A549 (cell line): Measurements from ENCODE around the gene KCNIP2. TPM values are rescaled to one million over a fixed set of nuclear protein-coding genes. Genes with fewer than 3 reads are reported as not detected.

Experiments used
- ATAC-seq, 2 experiments: fragments of 200-7000 bp in 1 of 2; fragments of >200 bp in 1 of 2; cut with Nextera tagmentation in 1 of 2; cut with Tn5 transposase in 1 of 2; 3 replicates each; pipeline versions ENCODE4 v1.8.0 to v1.9.1; 2018 to 2020; ENCODE audit warnings: mild to moderate bottlenecking in 1 of 2, moderate library complexity in 1 of 2
- CTCF ChIA-PET: fragments of 300-600 bp; sonication (Branson Sonifier 250); formaldehyde crosslinking; extraction: SDS; loops from one replicate; lab custom pipeline; 2021; ENCODE audit warnings: antibody characterized with exemption, inconsistent platforms; lab: Yijun Ruan, JAX
- POLR2A ChIA-PET: fragments of 350-600 bp; formaldehyde crosslinking; extraction: SDS; loops from one replicate; lab custom pipeline; 2021; ENCODE audit warnings: antibody characterized with exemption, inconsistent platforms; lab: Yijun Ruan, JAX
- DNase-seq, 2 experiments: peaks; one replicate each; pipeline versions ENCODE4 v3.0.0 to v3.0.0-alpha.2; 2011 to 2016; ENCODE audit warnings: low read depth in 1 of 2, low spot score in 1 of 2
- FAIRE-seq: peaks from 2 replicates; lab custom pipeline; 2011; peaks lifted over from hg19 to GRCh38; lab: Jason Lieb, UNC
- H3K27ac ChIP-seq, 2 experiments: fragments of >200 bp; sonication (Bioruptor Twin); formaldehyde crosslinking; 3 replicates each; pipeline ENCODE4 v1.5.1; 2016 to 2017
- H3K4me1 ChIP-seq: fragments of >200 bp; sonication (Bioruptor Twin); formaldehyde crosslinking; 3 replicates; pipeline ENCODE4 v1.6.1; 2016
- H3K4me2 ChIP-seq: fragments of >200 bp; sonication (Bioruptor Twin); formaldehyde crosslinking; 3 replicates; pipeline ENCODE4 v1.6.1; 2016
- H3K4me3 ChIP-seq: fragments of >200 bp; sonication (Bioruptor Twin); formaldehyde crosslinking; 3 replicates; pipeline ENCODE4 v1.5.1; 2016
- H3K9me3 ChIP-seq: fragments of >200 bp; sonication (Bioruptor Twin); formaldehyde crosslinking; 3 replicates; pipeline ENCODE4 v1.6.1; 2016
- BCL3 ChIP-seq: fragments of >200 bp; sonication (Bioruptor Twin); formaldehyde crosslinking; IDR thresholded peaks from 3 replicates; pipeline ENCODE4 v1.6.1; 2016
- CHD4 ChIP-seq: fragments of 200-600 bp; sonication (generic); IDR thresholded peaks from 2 replicates; pipeline ENCODE4 v1.6.1; 2016; ENCODE audit warnings: antibody characterized with exemption, mild to moderate bottlenecking, borderline replicate concordance
- E2F6 ChIP-seq: IDR thresholded peaks from 2 replicates; pipeline ENCODE4 v1.6.1; 2012; ENCODE audit warnings: low read depth, borderline replicate concordance
- ELK1 ChIP-seq: fragments of 150-350 bp; IDR thresholded peaks from 2 replicates; pipeline ENCODE4 v1.6.1; 2014; ENCODE audit warnings: low read depth, mild to moderate bottlenecking, low read length
- EP300 ChIP-seq, 2 experiments: fragments of >200 bp; sonication (Bioruptor Twin); formaldehyde crosslinking; IDR thresholded peaks; 2 replicates in 1 of 2; 3 replicates in 1 of 2; pipeline ENCODE4 v1.6.1; 2016 to 2017
- FOSL2 ChIP-seq, 2 experiments: fragments of 450-650 bp in 1 of 2; fragments of >200 bp in 1 of 2; sonication (Bioruptor Twin) in 1 of 2; formaldehyde crosslinking; IDR thresholded peaks; 2 replicates each; pipeline versions ENCODE4 v1.5.0 to v1.6.1; 2016 to 2020; ENCODE audit warnings: mild to moderate bottlenecking in 1 of 2, moderate library complexity in 1 of 2
- HES2 ChIP-seq: fragments of >200 bp; sonication (Bioruptor Twin); formaldehyde crosslinking; IDR thresholded peaks from 2 replicates; pipeline ENCODE4 v1.6.1; 2016
- HEYL ChIP-seq: fragments of 250-450 bp; sonication (Bioruptor Pico); IDR thresholded peaks from 2 replicates; pipeline ENCODE4 v1.8.0; 2021; ENCODE audit warnings: mild to moderate bottlenecking, moderate library complexity
- HOXB5 ChIP-seq: fragments of 250-450 bp; sonication (Bioruptor Pico); IDR thresholded peaks from 2 replicates; pipeline ENCODE4 v1.5.0; 2020; ENCODE audit warnings: mild to moderate bottlenecking, moderate library complexity
- JUN ChIP-seq, 2 experiments: fragments of >200 bp; sonication (Bioruptor Twin); formaldehyde crosslinking; IDR thresholded peaks; 2 replicates in 1 of 2; 3 replicates in 1 of 2; pipeline ENCODE4 v1.6.1; 2016 to 2017
- JUNB ChIP-seq: fragments of >200 bp; sonication (Bioruptor Twin); formaldehyde crosslinking; IDR thresholded peaks from 2 replicates; pipeline ENCODE4 v1.6.1; 2016
- KDM1A ChIP-seq: fragments of 200-600 bp; sonication (generic); IDR thresholded peaks from 2 replicates; pipeline ENCODE4 v1.6.1; 2016; ENCODE audit warnings: low read depth, mild to moderate bottlenecking
- MAFK ChIP-seq: fragments of 450-650 bp; IDR thresholded peaks from 2 replicates; pipeline ENCODE4 v1.6.1; 2014; ENCODE audit not compliant: partially characterized antibody
- MAZ ChIP-seq: fragments of 150-350 bp; IDR thresholded peaks from 2 replicates; pipeline ENCODE4 v1.6.1; 2014; ENCODE audit warnings: antibody characterized with exemption, low read depth, low read length, borderline replicate concordance
- MYC ChIP-seq: IDR thresholded peaks from 2 replicates; pipeline ENCODE4 v1.6.1; 2012; ENCODE audit warnings: mild to moderate bottlenecking, inconsistent platforms, low read length, improper control_type of control experiment, borderline replicate concordance
- NFE2L2 ChIP-seq: fragments of 150-350 bp; conservative IDR thresholded peaks from 2 replicates; pipeline ENCODE4 v1.6.1; 2014; ENCODE audit warnings: low read length
- NPAS2 ChIP-seq: fragments of 250-450 bp; sonication (Bioruptor Pico); IDR thresholded peaks from 2 replicates; pipeline ENCODE4 v1.8.0; 2022; ENCODE audit warnings: mild to moderate bottlenecking, moderate library complexity, borderline replicate concordance
- NR3C1 ChIP-seq: fragments of >200 bp; sonication (Bioruptor Twin); formaldehyde crosslinking; IDR thresholded peaks from 3 replicates; pipeline ENCODE4 v1.6.1; 2017
- PBX3 ChIP-seq: IDR thresholded peaks from 2 replicates; pipeline ENCODE4 v1.6.1; 2012
- PHF8 ChIP-seq: fragments of 200-600 bp; sonication (generic); IDR thresholded peaks from 2 replicates; pipeline ENCODE4 v1.6.1; 2016; ENCODE audit warnings: low read depth, mild to moderate bottlenecking, antibody characterized with exemption, moderate library complexity, borderline replicate concordance
- RAD21 ChIP-seq, 2 experiments: fragments of >200 bp in 1 of 2; sonication (Bioruptor Twin) in 1 of 2; formaldehyde crosslinking in 1 of 2; IDR thresholded peaks in 1 of 2; conservative IDR thresholded peaks in 1 of 2; 2 replicates in 1 of 2; 3 replicates in 1 of 2; pipeline ENCODE4 v1.6.1; 2012 to 2018; ENCODE audit warnings: inconsistent platforms in 1 of 2
- REST ChIP-seq: fragments of 200-600 bp; sonication (generic); IDR thresholded peaks from 2 replicates; pipeline ENCODE4 v1.6.1; 2016; ENCODE audit warnings: antibody characterized with exemption, mild to moderate bottlenecking, moderate library complexity
- SMC3 ChIP-seq: fragments of >200 bp; sonication (Bioruptor Twin); formaldehyde crosslinking; IDR thresholded peaks from 3 replicates; pipeline ENCODE4 v1.6.1; 2018; ENCODE audit warnings: inconsistent platforms
- ZFP36 ChIP-seq: fragments of 450-650 bp; IDR thresholded peaks from 2 replicates; pipeline ENCODE4 v1.6.1; 2014; ENCODE audit warnings: borderline replicate concordance; ENCODE audit not compliant: partially characterized antibody
- ZNF302 ChIP-seq: fragments of 250-450 bp; sonication (Bioruptor Pico); IDR thresholded peaks from 2 replicates; pipeline ENCODE4 v1.9.0; 2021; ENCODE audit warnings: inconsistent platforms, mild to moderate bottlenecking, moderate library complexity
- WGBS: methylation state at CpG from one replicate; pipeline ENCODE4 v1.1.6; 2017; ENCODE audit errors: missing lambda C conversion rate; 5-methylcytosine and 5-hydroxymethylcytosine counted together
- polyA plus RNA-seq, 4 experiments: library from polyadenylated mRNA; depleted of rRNA in 3 of 4; stranded (reverse); fragments of >200 nt; fragmentation: RNase III in 1 of 4; extraction: RNeasy Plus Mini Kit Qiagen cat#74134 plus additional on column Dnase treatment in 1 of 4; gene quantifications; 2 replicates in 3 of 4; 3 replicates in 1 of 4; pipeline ENCODE4 v1.2.3, GENCODE V29; 2011 to 2017

KCNIP2 gene
- polyA plus RNA-seq, 2 of the 4 experiments (the other 2 are of a cell fraction) = 0.88 to 1.3 TPM

GRCh38 chr10:101858723-101859500 lies 15.3 kb upstream of the KCNIP2 start:
- no peak overlapping the region for H3K4me2 ChIP-seq
- 70% methylated on average over 3 of the region's 3 CpGs for WGBS
- peaks cover 10% of the 10 kb centered on the region; the same call in 2 of the 3 replicates for H3K4me1 ChIP-seq
- no peak for ATAC-seq
- no peak for TF ChIP-seq HEYL (CRISPR knock-in tag)
- no peak for TF ChIP-seq ELK1
- no peak for TF ChIP-seq KDM1A
- TF ChIP-seq JUN (IDR thresholded peaks at IDR 0.05) = no peak
- no peak for TF ChIP-seq NPAS2 (CRISPR knock-in tag)
- no peak for TF ChIP-seq HES2
- TF ChIP-seq, all 56 proteins: peak for 0
- DNase-seq (no peak), FAIRE-seq (peak; percentile 80)
- H3K27ac ChIP-seq = no peak overlapping the region
- peaks cover 16% of the 10 kb centered on the region for H3K9me3 ChIP-seq
- POLR2A ChIA-PET = no interaction called here
- H3K4me3 ChIP-seq = no peak overlapping the region
- CTCF ChIA-PET = interaction anchor here (0.6 to 8.4 kb wide), 11 partner anchors 10 to 151 kb away, joined by 3 to 71 read pairs (median 4); partner anchors contain the start of gene KCNIP2

GRCh38 chr10:101857802-101858476 lies 14.3 kb upstream of the KCNIP2 start:
- POLR2A ChIA-PET = no interaction called here
- WGBS = 25% methylated on average over 1 of the region's 1 CpG

GRCh38 chr10:101856626-101857025 lies 13.0 kb upstream of the KCNIP2 start:
- peaks cover 10% of the 10 kb centered on the region; the same call in 2 of the 3 replicates for H3K4me1 ChIP-seq
- no peak overlapping the region for H3K4me3 ChIP-seq
- no peak overlapping the region for H3K27ac ChIP-seq
- H3K9me3 ChIP-seq = peaks cover 12% of the 10 kb centered on the region
- ChIA-PET POLR2A (no interaction called here), CTCF (interaction anchor here (0.6 to 8.4 kb wide), 6 partner anchors 10 to 153 kb away, joined by 3 to 71 read pairs (median 5); partner anchors contain the start of gene KCNIP2)
- no peak for ATAC-seq
- no peak overlapping the region for H3K4me2 ChIP-seq
- no peak for DNase-seq
- FAIRE-seq = no peak
- TF ChIP-seq REST = no peak
- TF ChIP-seq SMC3 = no peak
- no peak for TF ChIP-seq JUN (IDR thresholded peaks at IDR 0.05)
- TF ChIP-seq E2F6 = no peak
- no peak for TF ChIP-seq EP300 (IDR thresholded peaks at IDR 0.05)
- TF ChIP-seq NFE2L2 = no peak
- no peak for TF ChIP-seq NR3C1
- TF ChIP-seq ZFP36 = no peak
- no peak for TF ChIP-seq PHF8

More at GRCh38 chr10:101857802-101858476, 14.3 kb upstream of the KCNIP2 start:
- no peak for ATAC-seq
- H3K4me1 ChIP-seq = peaks cover 10% of the 10 kb centered on the region; the same call in 2 of the 3 replicates
- H3K9me3 ChIP-seq = peaks cover 16% of the 10 kb centered on the region
- H3K4me2 ChIP-seq = no peak overlapping the region
- TF ChIP-seq ZNF302 (CRISPR knock-in tag) (no peak), PBX3 (no peak), HOXB5 (CRISPR knock-in tag) (no peak), BCL3 (no peak), MYC (no peak), FOSL2 (IDR thresholded peaks at IDR 0.05) (no peak), FOSL2 (CRISPR knock-in tag; IDR thresholded peaks at IDR 0.05) (no peak), JUNB (no peak), MAFK (no peak), RAD21 (conservative IDR thresholded peaks at IDR 0.05 in 1 of 2, IDR thresholded peaks at IDR 0.05 in 1 of 2) (no peak), MAZ (no peak), HEYL (CRISPR knock-in tag) (no peak), CHD4 (no peak)
- no peak for FAIRE-seq
- H3K4me3 ChIP-seq = no peak overlapping the region
- H3K27ac ChIP-seq = no peak overlapping the region
- CTCF ChIA-PET = interaction anchor here (0.6 to 8.4 kb wide), 9 partner anchors 12 to 152 kb away, joined by 3 to 71 read pairs (median 9); partner anchors contain the start of gene KCNIP2
- DNase-seq = no peak
